ENCODE measurements around the gene SARNP.

SARNP gene

DNA sequence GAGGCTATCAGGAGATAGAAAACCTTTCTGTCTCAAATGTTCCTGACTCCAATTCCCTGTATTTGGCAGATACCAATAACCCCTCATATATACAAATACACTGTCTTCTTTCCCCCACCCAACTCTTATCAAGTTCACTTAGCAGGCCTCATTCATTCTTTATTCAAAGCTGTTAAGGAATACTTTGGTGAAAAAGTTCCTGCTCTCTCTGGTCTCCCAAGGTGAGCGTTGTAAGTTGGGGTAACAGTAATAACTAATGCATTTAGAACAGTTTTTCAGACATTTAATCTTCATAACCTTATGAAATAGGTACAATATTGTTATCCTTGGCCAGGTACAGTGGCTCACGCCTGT, 78.5 kb downstream of the SARNP start:
- no peak for DNase-seq

DNA sequence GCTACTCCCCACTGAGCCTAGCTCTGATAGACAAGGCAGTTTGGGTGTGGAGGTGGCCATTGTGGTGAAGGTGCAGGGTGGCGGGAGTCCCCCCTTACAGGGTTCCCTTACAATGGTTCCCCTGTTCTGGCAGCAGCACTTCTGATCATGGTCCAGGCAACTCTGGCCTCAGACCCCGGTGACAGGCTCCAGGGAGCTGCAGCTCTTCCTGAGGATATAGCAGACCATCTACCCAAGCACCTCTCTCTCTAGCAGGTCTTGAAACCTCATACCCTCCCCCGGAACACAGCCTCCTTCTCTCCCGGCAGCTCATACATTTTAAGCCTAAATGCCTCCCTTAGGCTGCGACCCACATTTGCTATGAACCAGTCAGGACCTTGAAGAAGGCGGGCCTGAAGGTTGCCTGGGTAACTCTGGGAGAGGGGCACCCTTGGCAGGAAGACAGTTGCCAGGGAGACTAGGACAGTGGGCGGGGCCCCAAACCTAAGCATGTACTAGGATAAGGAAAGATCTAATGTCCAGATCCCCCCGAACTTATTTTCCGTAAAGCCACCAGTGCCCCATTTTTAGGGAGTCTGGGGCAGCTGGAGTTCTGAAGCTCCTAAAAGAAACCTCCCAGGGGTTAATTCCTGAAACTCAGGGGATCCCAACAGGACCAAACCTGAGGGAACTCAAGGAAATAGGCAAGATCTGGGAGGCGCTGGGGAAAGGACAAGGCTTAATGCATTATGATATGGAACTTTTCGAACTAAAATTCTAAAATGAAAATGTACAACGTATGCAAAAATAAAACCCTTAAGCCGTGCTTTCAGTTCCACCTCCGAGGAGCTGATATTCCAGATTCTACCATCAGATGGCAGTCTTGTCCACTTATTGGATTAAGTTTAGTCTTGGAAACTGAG, 79.2 kb downstream of the SARNP start:
- peak; percentile 97 for DNase-seq

DNA sequence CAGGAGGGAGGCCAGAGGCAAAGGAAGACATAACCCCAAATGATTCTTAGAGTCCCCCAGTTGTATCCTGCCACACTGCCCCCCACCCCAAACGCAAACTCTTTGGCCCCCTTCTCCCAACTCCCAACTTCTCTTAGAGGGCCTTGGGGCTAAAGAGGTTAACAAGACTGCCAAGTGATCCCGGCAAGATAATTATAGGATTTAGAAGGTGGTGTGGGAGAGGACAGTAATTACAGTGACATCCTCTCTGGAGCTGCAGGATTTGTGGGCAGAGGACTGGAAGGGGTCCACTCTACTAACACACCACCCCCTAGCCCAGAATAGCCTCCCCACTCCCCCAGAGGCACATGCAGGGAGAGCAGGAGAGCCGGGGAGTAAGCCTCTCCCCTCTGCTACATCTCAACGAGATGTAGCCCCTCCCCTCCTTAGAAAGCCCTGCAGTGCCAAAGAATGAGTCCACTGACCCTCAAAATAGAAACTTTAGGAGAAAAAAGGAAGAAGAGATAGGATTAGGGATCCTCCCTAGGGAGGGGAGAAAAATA, 79.9 kb downstream of the SARNP start:
- no peak for DNase-seq

DNA sequence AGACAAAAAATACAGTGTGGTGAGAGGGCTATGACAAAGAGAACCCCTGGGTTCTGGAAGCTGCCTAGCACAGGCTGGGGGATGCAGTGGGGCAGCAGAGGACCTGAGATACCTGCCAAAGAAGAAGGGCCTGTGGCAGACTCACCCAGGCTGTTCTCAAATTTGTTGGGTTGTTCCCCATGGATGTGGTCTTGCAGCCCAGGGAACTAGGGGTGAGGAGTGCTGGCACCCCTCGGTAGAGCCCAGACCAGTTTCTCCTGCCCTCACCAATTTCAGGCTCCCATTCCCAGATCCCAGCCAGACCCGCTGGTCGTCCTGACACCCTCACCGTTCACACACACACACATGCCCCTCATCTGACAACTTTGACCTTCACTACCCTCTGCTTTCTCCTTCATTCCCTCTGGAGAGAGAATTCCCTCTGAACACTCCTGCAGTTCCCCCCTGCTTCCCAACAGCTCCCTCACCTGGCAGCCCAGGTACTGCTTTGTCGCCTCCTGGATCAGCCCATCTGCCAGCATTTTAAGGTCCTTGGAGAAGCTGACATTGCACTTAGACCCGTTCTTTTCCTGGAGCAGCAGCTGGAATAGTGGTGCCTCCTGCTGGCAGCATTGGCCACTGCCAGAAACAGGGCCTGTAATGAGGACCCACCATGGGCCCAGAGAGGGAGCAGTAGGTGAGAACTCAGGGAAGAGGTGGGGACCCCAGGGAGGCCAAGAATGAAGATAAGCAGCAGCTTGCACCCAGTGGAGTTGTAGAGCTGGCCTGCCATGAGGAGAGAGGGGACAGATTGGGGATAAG, 80.5 kb downstream of the SARNP start:
- DNase-seq = peak; percentile 89

DNA sequence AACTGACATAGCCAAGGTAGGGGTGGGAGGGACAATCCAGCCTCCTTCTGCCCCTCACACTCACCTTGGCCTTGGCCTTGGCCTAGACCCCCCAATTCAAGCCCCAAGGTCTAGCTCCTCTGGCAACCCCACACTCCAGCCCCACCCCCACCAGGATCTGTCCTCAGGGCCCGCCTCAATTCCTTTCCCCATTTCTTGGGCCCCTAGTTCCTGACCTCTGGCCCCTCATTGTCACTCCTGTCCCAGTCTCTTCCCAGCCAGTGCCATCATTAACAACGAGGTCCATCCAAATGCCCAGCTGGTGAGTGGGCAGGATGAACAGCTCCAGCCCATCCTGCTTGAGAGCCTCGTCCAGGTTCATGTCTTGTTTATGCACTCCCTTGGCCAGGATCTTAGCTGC, 81.4 kb downstream of the SARNP start:
- no peak for DNase-seq

DNA sequence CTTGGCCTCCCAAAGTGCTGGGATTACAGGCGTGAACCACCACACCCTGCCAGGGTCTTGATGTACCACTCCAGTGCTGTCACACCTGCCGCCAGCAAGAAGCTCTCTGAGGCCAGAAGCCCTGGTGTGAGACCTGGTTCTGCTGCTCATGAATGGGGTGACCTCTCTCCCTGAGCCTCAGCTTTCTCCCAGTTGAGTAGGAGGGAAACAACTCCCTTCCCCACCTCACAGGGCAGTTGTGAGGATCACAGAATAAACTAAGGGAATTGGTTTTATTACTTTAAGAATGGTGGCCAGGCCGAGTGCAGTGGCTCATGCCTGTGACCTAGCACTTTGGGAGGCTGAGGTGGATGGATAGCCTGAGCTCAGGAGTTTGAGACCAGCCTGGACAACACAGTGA, 82.9 kb downstream of the SARNP start:
- DNase-seq = no peak

DNA sequence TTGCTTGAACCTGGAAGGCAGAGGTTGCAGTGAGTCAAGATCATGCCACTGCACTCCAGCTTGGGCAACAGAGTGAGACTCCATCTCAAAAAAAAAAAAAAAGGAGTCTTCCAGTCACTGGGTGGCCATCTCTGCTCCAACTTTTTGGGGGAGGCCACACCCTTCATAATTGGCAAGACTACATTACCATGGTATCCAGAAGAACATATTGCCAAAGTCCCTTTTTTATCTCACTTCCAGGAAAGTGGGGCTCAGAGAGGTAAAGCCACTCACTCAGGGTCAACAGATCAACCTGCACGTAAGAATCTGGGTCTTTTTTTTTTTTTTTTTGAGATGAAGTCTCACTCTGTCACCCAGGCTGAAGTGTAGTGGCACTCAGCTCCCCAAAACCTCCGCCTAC, 83.7 kb downstream of the SARNP start:
- no peak for DNase-seq

DNA sequence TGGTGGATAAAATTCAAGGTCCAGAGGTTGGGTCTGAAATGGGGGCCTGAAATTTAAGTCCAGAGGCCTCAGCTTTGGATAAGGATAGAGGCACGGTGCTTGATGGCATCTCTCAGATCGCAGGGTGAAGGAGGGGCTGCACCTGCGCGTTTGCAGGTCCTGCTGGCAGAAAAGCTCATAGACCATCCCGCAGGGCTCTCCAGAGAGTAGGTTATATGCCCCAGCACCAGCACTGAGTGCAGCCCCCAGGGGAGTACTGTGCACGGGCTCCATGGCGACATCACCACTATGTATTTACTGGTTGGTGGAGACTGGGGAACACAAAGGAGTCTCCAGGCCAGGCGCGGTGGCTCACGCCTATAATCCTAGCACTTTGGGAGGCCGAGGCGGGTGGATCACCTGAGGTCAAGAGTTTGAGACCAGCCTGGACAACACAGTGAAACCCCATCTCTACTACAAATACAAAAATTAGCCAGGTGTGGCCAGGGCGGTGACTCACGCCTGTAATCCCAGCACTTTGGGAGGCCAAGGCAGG, 84.4 kb downstream of the SARNP start:
- no peak for DNase-seq

DNA sequence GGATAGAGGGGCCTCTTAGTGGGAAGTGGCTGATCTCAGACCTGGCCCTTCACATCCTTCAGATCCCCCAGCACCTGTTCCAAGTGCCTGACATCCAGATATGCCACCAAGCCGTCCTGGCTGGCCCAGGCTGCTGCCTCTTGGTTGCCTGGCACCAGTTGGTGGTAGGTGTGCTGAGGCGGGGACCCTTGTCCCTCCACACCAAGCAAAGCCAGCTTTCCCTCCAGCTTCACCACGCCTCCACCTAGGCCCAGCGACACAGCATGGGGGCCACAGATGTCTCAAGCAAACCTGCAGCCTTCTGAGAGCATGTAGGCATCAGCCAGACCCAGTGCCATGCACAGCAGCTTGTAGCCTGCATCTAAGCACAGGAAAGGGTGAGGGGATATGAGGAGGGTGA, 85.2 kb downstream of the SARNP start:
- DNase-seq = no peak

DNA sequence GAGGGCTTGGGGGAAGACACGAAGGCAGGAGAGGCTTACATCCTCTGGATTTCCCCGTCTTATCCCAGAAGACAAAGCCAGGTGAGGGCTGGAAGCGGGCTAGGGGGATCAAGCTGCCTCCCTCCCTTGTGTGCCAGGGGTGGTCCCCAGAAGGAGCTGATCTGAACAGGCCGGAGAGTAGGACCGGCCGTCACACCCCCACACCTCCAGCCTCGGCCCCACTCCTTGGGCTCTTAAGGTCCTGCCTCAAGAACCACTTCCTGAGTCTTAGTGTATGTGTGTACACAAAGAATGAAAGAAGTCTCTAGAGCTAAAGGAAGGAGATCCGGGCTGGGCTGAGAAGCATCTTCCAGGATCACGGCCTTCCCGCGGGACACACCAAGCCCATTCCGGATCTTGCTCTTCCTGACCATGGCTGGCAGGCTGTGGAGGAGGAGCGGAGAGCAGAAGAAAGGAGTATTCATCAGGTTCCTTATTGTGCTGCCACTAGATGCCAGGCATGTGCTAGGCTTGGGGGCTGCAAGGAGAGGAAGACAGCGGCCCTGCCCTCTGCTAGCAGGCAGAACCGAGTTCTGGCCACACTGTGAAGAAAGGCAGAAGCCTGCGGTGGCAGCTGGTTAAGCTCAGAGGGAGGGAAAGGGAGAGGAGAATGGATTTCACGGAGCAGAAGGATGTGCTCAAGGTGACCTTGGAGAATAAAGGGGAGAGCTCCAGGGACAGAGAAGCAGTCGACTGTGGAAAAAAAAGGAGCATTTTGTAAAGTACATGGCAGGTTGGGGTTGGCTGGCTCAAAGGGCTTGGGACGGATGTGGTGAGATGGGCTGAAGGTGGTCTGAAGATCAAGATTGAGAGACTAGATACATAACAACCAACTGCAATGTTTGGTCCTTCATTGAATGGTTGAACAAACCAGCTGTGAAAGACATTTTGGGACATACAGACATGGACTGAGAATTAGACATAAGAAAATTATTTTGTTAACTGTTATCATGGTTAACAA, 87.4 kb downstream of the SARNP start:
- peak; percentile 81 for DNase-seq

DNA sequence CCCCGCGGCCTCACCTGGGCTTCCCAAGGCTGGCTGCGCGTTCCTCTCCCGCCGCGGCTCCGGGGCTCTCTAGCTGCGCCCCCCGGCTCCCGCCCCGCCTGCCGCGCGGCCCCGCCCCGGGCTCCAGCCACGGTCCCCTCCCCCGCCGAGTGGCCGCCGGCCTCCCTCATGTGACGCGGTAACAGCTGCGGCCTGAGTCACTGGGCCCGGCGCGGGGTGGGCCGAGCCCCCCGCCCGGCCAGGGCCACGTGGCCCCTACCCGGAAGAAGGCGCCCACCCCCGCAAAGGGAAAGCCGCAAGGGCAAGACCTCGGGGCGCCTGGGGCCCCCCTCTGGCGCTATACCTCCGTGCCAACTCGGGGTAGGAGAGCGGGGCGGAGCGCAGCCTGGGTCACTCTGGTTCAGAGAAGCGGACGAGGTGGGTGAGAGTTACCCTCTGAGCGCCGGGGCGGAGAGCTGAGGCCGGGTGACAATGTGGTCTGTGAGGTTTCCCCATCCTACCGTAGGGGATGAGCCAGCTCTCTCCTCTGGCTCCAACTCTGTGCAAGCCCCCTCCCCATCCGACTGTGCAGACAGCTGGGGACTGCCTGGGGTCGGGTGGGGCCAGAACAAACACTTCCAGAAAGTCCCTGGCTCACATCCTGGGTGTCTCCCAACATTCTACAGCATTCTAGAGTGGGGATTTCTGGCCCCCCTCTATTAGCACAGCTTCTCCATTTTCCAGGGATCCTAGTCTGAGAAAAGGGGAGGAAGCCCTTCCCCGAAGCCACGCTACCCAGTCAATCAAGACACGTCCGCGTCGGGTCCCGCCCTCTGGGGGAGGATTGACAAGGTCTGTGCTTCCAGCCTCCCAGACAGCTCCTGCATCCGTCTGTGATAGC, 88.3 kb downstream of the SARNP start, which contains the start of gene CD63:
CD63 (minus strand) TSS at position 71 of the 880 bp plus-strand sequence. CDS start 668 bp downstream, outside the sequence.
- peak; percentile 93 for DNase-seq

DNA sequence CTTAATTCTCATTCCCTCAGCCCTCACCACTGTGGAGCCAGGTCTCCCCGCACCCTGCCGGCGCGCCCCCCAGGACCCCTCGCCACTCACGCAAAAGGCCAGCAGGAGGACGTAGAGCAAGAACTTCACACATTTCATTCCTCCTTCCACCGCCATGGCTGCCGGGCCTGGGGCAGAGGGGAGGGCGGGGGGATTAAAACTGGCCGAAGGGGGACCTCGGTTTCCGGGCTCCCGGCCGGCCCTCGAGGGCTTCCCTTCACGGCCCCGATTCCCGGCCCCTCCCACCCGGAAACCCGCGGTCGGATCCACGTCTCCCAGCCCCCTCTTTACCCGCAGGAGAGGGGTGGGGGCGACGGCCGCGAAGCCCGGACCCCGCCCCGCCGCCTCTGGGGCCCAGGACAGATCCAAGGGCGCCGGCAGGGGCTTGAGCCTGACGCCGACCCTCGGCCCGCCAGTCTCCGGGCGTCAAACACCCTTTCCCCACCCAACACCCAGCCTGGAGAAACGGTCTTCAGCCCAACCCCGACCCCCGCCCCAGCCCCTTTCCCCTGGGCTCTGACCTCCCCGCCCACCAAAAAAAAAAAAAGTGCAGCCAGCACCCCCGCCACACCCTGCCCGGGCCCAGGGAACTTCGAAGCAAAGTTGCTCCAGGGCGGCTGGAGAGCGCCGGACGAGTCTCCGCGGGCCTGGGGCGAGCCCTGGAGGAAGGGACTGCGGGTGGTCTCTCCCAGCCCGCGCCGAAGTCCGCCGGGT, 89.2 kb downstream of the SARNP start:
- peak; percentile 61 for DNase-seq

DNA sequence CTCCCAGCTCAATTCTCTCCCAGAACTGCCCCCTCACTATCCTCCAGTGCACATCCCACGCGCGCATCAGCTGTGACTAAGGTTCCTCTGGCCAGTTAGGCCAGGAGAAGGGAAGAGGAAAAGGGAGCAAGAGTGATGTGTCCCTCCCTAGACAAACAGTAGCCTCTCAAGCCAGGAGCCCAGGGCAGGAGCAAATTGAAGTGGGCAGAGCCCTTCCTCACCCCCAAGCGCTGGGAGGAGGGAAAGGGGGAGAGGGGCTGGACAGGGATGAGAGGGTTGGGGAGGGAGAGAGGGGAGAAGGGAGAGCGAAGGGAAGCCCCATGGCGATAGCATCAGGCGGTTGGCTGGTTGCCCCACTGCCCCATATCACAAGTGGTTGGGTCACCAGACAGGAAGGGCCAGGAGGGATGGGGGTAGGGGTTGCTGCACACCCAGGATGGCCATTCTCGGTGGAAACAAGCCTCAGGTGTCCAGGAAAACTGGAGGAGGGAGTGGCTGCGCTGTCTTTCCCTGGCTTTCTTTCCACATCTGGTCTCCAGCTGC, 89.8 kb downstream of the SARNP start:
- DNase-seq = peak; percentile 90

DNA sequence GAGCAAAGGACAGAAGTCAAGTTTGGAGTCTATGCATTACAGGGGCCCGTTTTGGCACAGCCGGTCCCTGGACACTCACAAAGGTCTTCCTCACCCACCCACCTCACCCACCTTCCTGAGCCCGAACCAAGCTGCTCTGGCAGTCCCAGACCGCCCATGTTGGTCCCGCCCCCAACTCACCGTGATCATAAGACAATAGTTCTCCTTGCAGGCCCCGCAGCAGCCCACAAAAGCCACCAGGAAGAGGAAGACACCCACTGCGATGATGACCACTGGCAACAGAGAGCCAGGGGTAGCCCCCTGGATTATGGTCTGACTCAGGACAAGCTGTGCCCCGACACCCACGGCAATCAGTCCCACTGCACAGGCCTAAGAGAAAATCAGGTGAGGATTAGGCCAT, 90.6 kb downstream of the SARNP start:
- DNase-seq = no peak

DNA sequence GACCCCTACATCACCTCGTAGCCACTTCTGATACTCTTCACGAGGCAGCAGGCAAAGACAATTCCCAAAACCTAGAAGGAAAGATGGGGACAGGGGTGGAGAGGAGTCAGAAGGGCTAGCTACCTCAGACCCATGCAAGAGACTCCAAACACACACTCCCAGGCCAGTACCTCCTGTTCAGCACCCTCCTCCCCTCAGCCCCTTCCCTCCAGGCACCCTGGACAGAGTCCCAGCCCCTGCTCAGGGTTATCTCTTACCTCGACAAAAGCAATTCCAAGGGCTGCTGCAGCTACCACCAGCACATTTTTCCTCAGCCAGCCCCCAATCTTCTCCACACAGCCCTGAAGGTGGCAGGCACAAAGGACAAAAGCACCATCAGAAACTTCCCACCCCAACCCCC, 92.0 kb downstream of the SARNP start:
- DNase-seq = no peak

DNA sequence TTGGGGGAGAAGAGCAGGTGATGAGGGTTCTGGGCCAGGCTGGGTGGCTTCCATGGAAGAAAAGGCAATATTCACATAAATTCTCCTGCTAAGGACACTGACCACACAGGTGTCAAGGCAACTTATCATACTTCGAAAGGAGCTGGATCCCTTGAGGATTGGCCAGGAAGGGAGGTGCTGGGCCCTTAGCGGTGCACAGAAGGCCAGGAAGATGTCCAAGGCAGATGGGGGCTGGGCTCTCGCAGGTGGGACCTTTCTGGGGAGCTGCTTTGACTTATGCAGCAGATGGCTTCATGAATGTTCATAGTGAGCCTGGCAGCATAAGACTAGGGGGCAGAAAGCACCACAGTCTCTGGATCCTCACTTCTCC, 92.6 kb downstream of the SARNP start:
- no peak for DNase-seq

DNA sequence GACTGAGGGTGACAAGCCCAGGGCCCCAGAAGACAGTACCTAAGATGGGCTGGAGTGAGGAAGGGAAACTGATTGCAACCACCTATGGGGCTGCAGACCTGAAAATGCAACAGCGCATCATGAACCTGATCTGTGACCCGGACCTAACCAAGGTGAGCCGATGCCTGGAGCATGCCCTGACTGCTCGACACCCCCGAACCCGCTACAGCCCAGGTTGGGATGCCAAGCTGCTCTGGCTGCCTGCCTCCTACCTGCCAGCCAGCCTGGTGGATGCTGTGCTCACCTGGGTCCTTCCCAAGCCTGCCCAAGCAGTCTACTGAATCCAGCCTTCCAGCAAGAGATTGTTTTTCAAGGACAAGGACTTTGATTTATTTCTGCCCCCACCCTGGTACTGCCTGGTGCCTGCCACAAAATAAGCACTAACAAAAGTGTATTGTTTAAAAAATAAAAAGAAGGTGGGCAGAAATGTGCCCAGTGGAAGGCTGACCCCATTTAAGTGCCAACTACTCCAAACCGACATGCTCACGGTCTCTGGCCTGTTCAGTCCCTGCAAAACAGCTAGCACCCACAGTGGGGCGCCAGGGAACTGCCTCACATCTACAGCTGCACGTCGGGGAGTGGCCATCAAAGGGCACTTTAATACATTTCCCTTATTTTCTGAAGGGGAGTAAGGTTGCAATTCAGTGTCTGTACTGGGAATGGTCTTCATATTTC, 93.1 kb downstream of the SARNP start:
- peak; percentile 81 for DNase-seq

DNA sequence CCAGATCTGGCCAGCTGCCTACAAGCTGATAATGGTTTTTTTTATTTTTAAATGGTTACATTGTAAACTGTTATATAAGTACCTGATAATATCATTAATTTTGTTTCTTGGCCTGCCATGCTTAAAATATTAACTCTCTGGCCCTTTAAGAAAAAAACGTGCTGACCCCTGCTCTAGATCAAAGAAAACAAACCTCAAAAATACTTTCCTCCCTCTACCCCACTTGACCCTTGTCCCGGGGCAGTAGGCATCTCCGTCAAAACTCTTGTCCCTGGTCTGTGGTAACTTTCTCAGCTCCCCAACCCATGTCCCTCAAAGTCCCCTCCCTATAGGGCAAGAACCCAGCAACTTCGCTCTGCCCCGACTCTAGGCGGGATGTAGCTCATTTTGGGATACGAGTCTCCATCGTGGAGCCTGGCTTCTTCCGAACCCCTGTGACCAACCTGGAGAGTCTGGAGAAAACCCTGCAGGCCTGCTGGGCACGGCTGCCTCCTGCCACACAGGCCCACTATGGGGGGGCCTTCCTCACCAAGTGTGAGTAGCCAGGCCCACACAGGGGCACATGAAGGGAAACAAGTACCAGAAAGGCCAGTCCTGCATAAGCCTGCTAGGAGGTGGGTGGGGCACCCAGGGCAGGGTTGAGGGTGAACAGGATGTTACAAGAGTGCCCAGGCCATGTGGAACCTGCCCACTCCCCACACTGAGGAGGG, 93.9 kb downstream of the SARNP start:
- DNase-seq = no peak

DNA sequence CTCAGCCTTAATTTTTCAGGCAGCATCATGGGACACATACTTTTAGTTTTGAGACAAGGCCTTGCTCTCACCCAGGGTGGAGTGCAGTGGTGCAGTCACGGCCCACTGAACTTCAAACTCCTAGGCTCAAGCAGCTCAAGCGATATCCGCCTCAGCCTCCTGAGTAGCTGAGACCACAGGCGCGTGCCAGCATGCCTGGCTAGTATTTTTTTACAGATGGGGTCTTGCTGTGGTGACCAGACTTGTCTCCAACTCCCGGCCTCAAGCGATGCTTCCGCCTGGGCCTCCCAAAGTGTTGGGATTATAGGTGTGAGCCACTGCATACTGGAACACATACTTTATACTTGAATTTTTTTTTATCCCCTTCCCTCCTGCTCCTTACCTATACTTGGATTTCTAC, 94.6 kb downstream of the SARNP start:
- DNase-seq = no peak

Data from OCI-M1 (cell line).